NCI-H1417 treated with DMSO at 0.1 percent for 48 hours (cell line): ENCODE measurements around the gene HMGB2.

Experiments used
- DNase-seq: peaks from one replicate; lab custom pipeline; 2025; lab: John Stamatoyannopoulos, UW

HMGB2 gene

GRCh38 chr4:173334891-173335752, 964 bp upstream of the HMGB2 start:
- DNase-seq: peak; percentile 80

GRCh38 chr4:173333658-173334084, 487 bp downstream of the HMGB2 start:
- no peak for DNase-seq

GRCh38 chr4:173332963-173333657, 1.0 kb downstream of the HMGB2 start:
- no peak for DNase-seq

- no peak for DNase-seq
Measured at GRCh38 chr4:173332021-173332487, 2.1 kb downstream of the HMGB2 start.

- DNase-seq: no peak
Measured at GRCh38 chr4:173330590-173330989, 3.6 kb downstream of the HMGB2 start.

GRCh38 chr4:173328236-173328901, 5.8 kb downstream of the HMGB2 start:
- DNase-seq: no peak

GRCh38 chr4:173325007-173325736, 9.0 kb downstream of the HMGB2 start:
- DNase-seq: no peak

GRCh38 chr4:173319696-173320095, 14.5 kb downstream of the HMGB2 start:
- DNase-seq: no peak

- peak; percentile 54 for DNase-seq
Measured at GRCh38 chr4:173318648-173319211, 15.4 kb downstream of the HMGB2 start.

- DNase-seq: peak; percentile 50
Measured at GRCh38 chr4:173318240-173318639, 15.9 kb downstream of the HMGB2 start.

- DNase-seq: no peak
Measured at GRCh38 chr4:173317004-173317403, 17.2 kb downstream of the HMGB2 start.

- no peak for DNase-seq
Measured at GRCh38 chr4:173316060-173316459, 18.1 kb downstream of the HMGB2 start.

GRCh38 chr4:173314715-173315114, 19.4 kb downstream of the HMGB2 start:
- no peak for DNase-seq

- no peak for DNase-seq
Measured at GRCh38 chr4:173311368-173311767, 22.8 kb downstream of the HMGB2 start.

GRCh38 chr4:173307778-173308177, 26.4 kb downstream of the HMGB2 start:
- no peak for DNase-seq

- no peak for DNase-seq
Measured at GRCh38 chr4:173301518-173302201, 32.5 kb downstream of the HMGB2 start.

GRCh38 chr4:173294444-173294843, 39.7 kb downstream of the HMGB2 start:
- no peak for DNase-seq

- DNase-seq: no peak
Measured at GRCh38 chr4:173293663-173294062, 40.5 kb downstream of the HMGB2 start.

GRCh38 chr4:173291899-173292298, 42.3 kb downstream of the HMGB2 start:
- no peak for DNase-seq

- no peak for DNase-seq
Measured at GRCh38 chr4:173289353-173289727, 44.8 kb downstream of the HMGB2 start.
